ENCODE measurements around the gene SUN3.

DNA sequence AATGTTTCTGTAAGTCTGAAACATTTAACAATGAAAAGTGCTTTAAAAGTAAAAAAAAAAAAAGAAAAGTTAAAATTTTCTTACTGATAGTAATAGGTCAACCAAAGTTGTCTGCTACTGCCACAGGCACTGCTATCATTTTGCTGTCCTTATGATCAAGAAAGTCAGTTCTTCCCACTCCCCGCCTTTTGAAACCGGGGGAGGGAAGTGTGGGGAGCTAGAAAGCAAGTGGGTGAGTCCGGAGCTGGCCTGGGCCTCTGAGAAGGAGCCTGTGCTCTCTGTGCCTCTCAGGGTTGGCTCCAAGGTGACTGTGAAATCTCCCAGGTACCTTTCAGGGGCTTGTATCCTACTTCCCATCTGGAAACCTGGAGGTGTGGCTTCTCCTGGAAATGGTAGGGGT is 13.7 kb upstream of the SUN3 start:
- TF ChIP-seq, protein P1, sequence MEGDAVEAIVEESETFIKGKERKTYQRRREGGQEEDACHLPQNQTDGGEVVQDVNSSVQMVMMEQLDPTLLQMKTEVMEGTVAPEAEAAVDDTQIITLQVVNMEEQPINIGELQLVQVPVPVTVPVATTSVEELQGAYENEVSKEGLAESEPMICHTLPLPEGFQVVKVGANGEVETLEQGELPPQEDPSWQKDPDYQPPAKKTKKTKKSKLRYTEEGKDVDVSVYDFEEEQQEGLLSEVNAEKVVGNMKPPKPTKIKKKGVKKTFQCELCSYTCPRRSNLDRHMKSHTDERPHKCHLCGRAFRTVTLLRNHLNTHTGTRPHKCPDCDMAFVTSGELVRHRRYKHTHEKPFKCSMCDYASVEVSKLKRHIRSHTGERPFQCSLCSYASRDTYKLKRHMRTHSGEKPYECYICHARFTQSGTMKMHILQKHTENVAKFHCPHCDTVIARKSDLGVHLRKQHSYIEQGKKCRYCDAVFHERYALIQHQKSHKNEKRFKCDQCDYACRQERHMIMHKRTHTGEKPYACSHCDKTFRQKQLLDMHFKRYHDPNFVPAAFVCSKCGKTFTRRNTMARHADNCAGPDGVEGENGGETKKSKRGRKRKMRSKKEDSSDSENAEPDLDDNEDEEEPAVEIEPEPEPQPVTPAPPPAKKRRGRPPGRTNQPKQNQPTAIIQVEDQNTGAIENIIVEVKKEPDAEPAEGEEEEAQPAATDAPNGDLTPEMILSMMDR (IDR thresholded peaks at IDR 0.05; ENCODE audit: low read length), result no peak
- TF ChIP-seq EZH2phosphoT487 (IDR thresholded peaks at IDR 0.05; ENCODE audit: low read length) (no peak), EZH2 (optimal IDR thresholded peaks at IDR 0.05; ENCODE audit: low read depth, low read length) (no peak)

Measured in MM.1S (cell line).